NOMO-1 (cell line): ENCODE results near the gene GALK2.
A peak's percentile ranks its signal among the peaks of the same experiment; 100 is the strongest.
"Not testable (repeated sequence)": the region's sequence is repeated elsewhere in the genome, so short reads cannot be mapped to it uniquely, and the experiment has no call there.

ENCODE experiments used
- DNase-seq, 2 experiments: peaks; one replicate each; lab custom pipeline; 2025; ENCODE audit not compliant: unreplicated experiment in 2 of 2; lab: John Stamatoyannopoulos, UW

The GALK2 gene

DNA sequence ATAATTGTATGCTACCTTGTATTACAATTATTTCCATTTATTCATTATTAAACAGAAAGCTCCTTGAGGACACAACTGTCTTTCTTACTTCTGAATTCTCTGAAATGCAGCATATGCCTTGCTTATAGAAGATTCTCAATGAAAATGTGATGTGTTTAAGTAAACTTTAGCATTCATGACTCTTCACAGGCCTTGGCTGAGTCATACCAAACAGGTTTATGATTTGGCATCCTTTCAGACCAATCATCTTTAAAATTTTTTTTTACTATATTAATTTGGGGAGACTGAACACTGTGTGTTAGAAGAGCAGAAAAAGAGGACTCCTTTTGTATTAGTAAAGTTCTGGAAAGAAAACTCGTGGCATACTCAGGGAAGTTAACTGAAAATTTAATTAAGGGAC, 6.4 kb upstream of the GALK2 start:
- DNase-seq = no peak

DNA sequence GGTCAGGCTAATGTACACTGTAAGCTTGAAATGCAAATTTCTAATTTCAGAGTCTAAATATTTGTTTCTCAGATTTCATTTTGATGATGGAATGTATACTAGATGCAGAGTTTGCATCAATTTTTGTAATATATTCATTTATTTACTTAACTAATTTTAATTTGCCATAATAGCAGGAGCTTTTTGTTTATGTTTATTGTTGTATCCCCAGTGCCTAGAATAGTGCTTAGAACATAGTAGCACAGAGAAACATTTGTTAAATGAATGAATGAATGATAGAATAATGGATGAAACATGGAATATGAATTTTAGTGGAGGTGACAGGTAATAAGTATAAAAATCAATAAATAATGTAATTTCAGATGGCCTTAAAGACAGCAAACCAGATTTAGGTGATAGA, 5.2 kb upstream of the GALK2 start:
- no peak for DNase-seq

DNA sequence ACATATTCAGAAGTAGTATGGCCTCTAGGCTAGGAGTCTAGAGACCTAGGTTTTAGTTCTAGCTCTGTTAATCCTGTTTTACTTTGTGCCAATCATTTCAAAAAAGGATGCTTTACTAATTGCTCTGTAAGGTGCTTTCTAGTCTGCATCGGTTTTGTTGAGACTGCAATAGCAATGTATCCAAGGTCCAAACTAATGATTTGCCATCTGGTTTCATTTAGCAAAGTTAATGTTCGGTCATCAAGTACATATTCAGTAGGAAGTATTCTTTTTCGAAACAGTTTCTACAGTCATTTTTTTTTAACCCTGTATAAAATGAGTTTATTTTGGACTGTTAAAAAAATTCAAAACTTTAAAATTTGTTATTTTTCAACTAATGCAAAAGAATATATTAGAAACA, 2.0 kb upstream of the GALK2 start:
- no peak for DNase-seq

DNA sequence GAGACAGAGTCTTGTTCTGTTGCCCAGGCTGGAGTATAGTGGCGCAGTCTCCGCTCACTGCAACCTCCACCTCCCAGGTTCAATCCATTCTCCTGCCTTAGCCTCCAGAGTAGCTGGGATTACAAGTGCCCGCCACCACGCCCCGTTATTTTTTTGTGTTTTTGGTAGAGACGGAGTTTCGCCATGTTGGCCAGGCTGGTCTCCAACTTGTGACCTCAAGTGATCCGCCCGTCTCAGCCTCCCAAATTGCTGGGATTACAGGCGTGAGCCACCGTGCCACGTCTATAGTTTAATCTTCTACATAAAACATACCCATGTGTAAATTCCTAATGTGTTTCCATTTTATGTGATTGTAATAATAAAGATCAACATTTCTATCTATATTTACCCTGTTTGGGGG, 1.7 kb downstream of the GALK2 start:
- DNase-seq = no peak

DNA sequence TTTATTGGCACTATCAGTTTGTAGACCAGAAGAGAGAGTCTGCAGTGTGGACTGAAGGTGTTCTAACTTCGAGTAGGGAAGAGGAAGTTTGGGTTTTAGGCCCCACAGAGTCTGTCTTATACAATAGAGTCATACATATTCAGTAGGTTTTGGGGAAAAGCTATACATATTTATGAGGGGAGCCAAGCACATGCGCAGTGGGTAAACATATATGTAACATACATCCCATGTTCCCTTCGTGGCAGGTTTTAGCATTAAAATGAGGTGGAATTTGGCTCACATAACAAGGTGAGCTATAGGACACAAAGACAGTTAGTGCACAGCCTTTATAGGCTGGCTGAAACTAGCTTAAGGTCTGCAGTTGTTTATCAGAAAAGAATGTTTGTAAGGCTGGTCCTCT, 4.9 kb downstream of the GALK2 start:
- no peak for DNase-seq

DNA sequence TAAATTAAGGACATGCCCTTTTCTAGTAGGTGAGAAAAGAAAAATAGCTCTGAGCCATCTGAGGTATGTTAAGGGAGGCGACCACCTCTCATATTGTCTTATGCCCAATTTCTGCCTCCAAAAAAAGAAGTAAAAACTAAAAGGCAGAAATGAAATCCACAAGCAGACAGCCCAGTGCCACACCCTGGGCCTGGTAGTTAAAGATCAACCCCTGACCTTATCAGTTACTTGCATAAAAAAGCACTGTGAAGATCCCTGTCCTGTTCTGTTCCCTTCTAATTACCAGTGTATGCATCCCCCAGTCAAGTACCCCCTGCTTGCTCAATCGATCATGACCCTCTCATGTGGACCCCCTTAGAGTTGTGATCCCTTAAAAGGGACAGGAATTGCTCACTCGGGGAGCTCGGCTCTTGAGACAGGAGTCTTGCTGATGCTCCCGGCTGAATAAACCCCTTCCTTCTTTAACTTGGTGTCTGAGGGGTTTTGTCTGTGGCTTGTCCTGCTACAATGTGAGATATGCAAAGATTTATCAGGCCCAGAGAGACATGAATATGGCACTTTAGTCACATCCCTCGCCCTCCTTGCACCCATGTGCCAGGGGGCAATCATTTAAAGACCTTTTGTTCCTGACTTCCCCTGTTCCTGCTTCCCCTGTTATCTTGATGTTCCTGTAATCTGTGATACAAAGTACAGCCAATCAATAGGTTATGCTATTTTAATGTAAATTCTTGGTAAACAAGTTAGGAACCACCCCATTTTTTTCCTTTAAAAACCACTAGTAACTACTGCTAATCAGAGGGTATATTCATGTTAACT, 5.7 kb downstream of the GALK2 start:
- not testable (repeated sequence) for DNase-seq

DNA sequence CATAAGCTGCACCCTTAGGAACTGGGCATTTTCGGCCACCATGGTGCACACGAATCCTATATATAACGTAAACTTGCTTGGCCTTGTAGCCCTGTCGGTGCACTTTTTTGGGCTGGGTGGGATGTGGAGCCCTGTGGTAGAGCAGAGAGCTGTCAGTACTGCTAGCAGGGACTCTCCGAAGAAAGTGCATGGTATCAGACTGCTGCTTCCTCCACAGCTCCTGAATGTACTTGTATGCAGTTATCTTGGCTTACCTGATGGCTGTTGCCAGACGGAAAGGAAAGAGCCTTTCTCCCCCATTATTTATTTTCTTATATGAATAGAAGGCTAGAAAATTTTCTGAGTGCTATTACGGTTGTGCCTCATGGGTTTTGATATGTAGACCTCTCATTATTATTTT, 8.4 kb downstream of the GALK2 start:
- no peak for DNase-seq

DNA sequence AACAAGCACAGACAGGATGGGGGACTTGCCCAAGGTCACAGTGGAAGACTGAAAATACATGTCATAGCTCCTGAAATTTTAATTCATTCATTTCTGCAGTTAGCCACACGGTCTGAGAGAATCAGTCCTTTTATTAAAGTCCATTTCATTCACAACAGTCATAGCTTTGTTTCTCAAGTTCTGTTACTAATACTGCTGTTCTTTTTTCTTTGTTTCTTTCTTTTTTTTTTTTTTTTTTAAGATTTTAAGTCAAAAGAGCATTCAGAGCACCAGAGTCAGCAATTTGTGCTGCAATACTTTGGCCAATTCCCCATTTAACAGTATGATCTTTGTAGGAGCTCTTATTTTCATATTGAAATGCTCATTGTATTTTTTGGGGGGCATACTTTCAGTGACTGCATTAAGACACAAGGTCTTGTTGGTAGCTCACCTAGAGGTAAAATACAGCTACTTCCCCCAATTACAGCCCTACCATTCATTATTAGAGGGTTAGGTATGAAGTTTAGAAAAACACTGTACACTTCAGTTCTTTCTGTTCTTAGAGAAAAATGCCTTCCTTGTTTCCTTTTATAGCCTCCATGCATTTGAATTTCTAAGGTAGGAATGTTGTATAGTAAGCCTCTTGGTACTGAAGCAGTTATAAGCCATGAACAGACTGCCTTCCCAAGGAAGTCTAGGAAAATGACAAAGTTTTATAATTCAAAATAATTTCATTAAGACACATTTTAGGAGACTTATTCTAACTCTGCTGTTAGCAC, 9.6 kb downstream of the GALK2 start:
- no peak for DNase-seq

DNA sequence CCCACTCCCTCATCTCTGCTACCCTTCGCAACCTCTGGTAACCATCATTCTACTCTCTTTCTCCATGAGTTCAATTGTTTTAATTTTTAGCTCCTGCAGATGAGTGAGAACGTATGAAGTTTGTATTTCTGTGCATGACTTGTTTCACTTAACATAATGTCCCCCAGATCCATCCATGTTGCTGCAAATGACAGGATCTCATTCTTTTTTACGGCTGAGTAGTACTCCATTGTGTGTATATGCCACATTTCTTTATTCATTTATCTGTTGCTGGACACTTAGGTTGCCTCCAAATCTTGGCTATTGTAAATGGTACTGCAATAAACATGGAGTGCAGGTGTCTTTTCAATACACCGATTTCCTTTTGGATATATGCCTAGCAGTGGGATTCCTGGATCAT, 12.1 kb downstream of the GALK2 start:
- DNase-seq = no peak

DNA sequence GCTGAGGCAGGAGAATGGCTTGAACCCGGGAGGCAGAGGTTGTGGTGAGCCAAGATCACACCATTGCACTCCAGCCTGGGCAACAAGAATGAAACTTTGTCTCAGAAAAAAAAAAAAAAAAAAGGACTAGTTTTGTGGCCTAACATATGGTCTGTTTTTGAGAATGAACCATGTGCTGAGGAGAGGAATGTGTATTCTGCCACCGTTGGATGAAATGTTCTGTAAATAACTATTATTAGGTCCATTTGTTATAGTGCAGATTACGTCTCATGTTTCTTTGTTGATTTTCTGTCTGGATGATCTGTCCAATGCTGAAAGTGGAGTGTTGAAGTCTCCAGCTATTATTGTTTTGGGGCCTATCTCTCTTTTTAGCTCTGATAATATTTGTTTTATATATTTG, 13.7 kb downstream of the GALK2 start:
- DNase-seq = not testable (repeated sequence)

DNA sequence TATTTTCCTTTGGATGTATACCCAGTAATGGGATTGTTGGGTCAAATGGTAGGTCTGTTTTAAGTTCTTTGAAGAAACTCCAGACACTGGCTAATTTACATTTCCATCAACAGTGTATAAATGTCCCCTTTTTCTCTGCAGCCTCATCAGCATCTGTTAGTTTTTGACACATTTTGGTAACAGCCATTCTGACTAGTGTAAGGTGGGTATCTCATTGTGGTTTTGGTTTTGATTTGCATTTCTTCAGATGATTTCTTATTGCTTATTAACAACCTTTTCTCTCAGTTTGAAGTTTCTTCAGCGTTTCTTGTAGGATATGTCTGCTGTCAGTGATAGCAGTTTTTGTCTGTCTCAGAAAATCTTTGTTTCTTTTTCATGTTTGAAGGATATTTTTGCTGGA, 15.4 kb downstream of the GALK2 start:
- DNase-seq = no peak

DNA sequence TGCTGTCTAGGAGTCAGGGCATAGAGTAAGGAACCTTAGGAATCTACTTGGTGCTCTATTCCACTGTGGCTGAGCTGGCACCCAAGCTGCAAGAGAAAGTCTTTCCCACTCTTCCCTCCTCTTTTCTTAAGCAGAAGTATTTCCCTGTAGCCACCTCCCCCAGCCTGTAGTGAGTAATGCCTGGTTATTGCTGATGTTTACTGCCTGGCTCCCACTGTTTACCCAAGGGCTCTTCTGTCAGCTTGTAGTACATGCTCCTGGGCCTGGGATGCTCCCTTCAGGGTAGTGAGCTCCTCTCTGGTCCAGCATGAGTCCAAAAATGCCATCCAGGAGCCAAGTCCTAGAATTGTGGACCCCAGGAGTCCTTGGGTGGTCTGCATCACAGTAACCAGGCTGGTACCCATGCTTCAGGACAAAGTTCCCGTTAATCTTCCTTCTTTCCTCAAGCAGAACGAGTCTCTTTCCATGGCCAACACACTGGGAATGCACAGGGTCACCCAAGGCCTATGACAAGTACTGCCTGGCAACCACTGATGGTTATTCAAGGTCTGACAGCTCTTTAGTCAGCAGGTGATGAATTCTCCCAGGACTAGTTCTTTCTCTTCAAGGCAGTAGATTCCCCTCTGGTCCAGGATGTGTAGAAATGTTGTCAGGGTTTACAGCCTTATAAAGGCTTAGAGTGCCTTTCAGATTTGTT, 17.6 kb downstream of the GALK2 start:
- no peak for DNase-seq

DNA sequence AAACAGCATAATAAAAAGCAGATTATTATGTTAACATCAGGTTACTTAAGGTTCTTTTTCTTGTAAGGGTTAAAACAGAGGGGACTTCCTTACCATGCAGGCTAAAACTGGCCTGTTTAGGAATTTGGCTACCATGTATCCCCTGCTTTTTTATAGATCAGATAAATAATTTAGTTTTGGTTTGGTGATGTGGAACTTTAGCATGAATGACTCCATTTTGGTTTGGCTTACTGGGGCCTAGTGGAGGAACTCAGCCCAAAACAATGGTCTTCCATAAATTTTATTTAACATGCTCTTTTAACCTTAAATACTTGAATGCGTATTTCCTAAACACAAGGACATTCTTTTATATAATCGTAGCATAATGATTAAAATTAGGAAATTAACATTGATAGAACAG, 18.9 kb downstream of the GALK2 start:
- DNase-seq = no peak

DNA sequence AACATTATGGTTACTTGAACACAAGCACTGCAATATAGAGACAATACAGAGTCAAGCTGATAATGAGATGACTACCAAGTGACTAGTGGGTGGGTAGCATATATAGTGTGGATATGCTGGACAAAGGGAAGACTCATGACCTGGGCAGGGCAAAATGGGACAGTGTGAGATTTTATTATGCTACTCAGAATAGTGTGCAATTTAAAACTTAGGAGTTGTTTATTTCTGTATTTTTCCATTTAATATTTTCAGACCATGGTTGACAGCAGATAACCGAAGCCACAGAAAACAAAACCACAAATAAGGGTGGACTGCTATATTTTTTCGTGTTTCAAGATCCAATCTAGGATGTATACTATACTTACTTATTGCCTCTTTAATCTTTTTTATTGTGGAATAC, 19.6 kb downstream of the GALK2 start:
- no peak for DNase-seq

DNA sequence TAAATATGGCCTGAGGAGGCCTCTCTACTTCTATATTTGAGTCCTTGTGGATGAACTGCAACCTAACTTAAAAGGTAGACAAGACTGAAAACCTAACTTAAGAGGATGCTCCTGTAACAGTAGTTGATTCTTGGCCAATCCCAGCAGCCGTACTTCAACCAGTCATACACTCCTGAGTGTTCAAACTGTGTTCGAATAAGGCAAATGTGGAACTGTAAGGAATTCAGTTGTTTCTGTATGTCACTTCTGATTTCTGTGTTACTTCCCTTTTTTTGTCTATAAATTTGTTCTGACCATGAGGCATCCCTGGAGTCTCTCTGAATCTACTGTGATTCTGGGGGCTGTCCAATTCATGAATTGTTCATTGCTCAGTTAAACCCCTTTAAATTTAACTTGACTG, 20.5 kb downstream of the GALK2 start:
- peak; percentile 80 for DNase-seq

DNA sequence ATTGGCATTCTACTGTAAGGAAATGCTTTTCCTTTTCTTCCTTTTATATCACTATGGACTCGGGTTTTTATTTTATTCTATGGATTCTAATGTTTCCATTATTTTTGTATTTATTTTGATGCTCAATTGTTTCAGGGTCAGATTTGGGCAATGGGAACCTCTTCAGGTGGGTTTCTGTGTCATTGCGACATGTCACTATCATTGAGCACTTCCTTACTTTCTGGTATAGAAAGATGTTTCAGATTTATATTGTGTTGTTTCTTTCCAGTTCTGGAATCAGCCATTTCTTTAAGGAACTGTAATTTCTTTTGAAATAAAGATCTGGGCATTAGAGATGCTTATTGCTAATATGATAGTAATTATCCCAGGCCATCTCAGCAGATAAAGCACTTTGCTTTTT, 21.8 kb downstream of the GALK2 start:
- DNase-seq = no peak

DNA sequence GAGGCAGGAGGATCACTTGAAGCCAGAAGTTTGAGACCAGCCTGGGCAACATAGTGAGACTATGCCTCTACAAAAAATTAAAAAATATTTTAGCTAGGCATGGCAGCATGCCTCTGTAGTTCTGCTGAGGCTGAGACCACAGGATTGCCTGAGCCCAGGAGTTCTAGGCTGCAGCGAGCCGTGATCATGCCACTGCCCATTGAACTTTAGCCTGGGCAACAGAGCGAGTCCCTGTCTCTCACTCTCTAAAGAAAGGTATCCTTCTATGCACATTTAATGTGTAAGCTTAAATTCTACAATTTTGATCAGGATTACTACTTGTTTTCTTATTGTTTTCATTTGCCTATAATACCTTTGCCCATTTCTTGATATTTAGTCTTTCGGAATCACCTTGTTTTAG, 26.8 kb downstream of the GALK2 start:
- DNase-seq = no peak

DNA sequence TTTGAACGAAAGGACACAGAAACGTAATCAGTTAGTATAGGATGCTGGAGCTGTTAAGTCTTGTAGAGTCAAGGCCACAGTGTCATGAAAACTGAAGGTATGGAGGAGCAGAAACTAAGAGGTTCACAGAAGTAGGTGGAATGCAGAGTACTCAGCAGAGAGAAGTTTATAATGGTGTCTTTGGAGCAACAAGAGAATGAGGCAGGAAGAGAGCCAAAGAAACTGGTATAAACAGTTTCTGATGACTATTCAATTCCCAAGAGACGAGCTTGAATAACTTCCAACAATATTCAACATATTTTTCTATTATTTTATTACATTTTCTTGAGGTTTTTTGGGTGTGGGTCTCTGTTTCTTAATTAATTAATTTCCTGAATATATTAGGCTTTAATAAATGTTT, 29.6 kb downstream of the GALK2 start:
- no peak for DNase-seq

DNA sequence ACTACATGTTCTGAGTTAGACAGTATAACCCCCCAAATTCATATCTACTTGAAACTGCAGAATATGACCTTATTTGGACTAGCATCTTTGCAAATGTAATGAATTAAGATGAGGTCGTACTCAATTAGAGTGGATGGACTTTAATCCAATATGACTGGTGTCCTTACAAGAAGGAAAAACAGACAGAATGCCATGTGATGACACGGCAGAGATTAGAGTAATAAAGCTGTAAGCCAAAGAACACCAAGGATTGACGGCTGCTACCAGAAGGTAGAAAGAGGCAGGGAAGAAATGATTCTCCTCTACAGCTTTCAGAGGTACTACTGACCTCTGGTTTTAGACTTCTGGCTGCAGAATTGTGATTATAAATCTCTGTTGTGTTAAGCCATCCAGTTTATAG, 30.3 kb downstream of the GALK2 start:
- DNase-seq = no peak

DNA sequence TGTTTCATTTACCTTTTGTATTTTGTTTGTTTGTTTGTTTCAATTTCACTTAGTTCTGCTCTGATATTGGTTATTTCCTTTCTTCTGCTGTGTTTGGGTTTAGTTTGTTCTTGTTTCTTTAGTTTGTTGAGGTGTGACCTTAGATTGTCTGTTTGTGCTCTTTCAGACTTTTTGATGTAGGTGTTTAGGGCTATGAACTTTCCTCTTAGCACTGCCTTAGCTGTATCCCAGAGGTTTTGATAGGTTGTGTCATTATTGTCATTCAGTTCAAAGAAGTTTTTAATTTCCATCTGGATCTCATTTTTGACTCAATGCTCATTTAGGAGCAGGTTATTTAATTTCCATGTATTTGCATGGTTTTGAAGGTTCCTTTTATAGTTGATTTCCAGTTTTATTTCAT, 38.1 kb downstream of the GALK2 start:
- not testable (repeated sequence) for DNase-seq

DNA sequence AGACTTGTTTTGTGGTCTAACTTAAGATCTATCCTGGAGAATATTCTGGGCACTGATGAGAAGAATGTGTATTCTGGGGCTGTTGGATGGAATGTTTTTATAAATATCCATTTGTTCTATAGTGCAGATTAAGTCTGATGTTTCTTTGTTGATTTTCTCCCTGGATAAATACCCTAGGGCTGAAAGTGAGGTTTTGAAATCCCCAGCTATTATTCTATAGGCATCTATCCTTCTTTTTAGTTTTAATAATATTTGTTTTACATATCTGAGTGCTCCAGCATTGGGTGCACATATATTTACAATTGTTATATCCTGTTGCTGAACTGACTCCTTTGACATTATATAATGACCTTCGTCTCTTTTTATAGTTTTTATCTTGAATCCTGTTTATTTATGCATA, 42.9 kb downstream of the GALK2 start:
- DNase-seq = no peak
